Measurements from ENCODE around the gene ZNF563.

The ZNF563 gene

GRCh38 chr19:12294249-12295158 lies 38.9 kb downstream of the ZNF563 start, which contains the start of gene ZNF44:
TSS of gene ZNF44 (minus strand) at chr19:12294883. CDS start at chr19:12294694, 189 bp downstream.
- peak; percentile 92 for DNase-seq (ENCODE audit: low spot score)

DNA sequence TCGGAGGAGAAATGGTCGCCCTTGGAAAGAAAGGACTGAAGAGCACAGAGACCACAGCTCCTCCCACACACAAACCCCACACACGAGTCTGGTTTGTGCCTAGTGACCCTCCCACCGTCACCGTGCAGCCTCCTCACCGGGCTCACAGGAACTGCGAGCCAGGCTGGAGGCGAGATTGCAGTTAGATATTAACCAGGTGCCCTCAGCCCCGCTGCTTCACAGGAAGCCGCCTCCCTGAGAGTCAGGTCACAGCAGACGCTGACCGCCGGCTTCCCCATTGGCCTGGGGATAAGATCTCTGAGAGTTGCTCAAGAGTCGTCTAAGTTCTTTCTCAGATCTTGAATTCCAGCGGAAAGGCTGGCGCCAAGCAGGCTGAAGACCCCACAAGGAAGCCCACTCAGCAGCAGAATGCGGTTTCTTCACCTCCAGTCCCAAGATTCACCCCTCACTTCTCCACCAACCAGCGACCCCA lies 39.6 kb downstream of the ZNF563 start:
- peak; percentile 37 for DNase-seq (ENCODE audit: low spot score)

- DNase-seq (ENCODE audit: low spot score) = no peak
Observed at GRCh38 chr19:12289790-12290065, 43.7 kb downstream of the ZNF563 start.

GRCh38 chr19:12287958-12288500 lies 45.4 kb downstream of the ZNF563 start:
- DNase-seq (ENCODE audit: low spot score) = no peak

GRCh38 chr19:12284631-12285030 lies 48.8 kb downstream of the ZNF563 start:
- DNase-seq (ENCODE audit: low spot score) = no peak

DNA sequence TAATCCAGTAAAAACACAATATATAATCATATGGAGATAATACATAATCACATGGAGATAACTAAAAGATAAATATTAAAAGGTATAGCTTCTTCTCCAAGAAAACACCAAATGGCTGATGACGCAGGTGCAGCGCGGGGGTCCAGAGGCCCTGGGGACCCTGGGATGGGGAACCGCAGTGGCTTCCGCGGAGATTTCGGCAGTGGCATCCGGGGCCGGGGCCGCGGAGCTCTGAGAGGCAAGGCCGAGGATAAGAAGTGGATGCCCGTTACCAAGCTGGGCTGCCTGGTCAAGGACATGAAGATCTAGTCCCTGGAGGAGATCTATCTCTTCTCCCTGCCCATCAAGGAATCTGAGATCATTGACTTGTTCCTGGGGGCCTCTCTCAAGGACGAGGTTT lies 49.2 kb downstream of the ZNF563 start:
- DNase-seq (ENCODE audit: low spot score) = no peak

DNA sequence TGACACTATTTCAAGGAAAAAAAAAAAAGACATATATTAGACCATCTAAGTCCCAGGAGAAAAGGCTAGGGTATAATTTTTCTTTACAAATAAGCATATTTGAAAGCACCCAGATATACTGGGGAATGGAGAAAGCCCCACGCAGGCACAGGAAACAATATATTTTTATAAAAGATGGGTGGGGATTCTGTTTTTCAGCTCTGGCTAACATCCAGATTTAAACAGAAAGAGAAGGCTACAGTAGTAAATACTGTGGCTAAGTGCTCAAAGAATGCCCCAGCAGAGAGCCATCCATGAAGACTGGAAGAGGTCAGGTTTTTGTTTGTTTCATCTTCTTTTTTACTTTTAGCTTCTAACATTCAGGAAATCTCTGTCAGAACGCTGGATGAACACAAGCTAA lies 54.7 kb downstream of the ZNF563 start:
- no peak for DNase-seq (ENCODE audit: low spot score)

DNA sequence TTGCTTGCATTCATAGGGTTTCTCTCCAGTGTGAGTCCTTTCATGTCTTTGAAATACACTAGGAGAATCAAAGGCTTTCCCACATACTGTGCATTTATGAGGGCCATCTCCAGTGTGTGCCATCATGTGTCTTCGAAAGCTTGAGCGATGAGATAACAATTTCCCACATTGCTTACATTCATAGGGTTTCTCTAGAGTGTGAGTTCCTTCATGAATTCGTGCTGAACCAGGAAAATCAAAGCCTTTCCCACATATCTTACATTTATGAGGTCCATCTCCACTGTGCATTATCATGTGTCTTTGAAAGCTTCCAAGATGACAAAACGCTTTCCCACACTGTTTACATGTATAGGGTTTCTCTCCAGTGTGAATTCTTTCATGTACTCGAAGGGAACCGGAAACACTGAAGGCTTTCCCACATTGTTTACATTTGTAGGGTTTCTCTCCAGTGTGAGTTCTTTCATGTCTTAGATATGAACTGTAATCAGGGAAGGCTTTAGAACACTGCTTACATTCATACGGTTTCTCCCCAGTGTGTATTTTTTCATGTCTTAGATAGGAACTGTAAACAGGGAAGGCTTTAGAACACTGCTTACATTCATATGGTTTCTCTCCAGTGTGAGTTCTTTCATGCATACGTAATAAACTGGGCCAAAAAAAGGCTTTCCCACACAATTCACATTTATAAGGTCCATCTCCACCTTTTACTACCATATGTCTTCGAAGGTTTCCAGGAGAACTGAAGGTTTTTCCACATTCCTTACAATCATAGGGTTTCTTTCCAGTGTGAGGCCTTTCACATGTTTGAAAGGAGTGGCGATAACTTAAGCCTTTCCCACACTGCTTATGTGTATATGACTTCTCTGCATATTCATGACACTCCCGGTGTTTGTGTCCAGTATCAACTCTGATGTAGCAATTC lies 60.2 kb downstream of the ZNF563 start:
- no peak for DNase-seq (ENCODE audit: low spot score)

DNA sequence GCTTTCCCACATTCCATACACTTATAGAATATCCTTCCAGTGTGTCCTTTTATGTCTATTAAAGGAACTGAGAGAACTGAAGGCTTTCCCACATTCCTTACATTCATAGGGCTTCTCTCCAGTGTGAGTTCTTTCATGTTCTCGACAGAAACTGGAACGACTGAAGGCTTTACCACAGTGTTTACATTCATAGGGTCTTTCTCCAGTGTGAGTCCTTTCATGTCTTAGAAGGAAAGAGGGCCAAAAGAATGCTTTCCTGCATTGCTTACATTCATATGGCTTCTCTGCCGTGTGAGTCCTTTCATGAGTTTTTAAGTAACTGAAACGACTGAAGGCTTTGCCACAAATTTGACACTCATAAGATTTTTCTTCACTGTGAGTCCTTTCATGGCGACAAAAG lies 61.0 kb downstream of the ZNF563 start:
- DNase-seq (ENCODE audit: low spot score) = no peak

DNA sequence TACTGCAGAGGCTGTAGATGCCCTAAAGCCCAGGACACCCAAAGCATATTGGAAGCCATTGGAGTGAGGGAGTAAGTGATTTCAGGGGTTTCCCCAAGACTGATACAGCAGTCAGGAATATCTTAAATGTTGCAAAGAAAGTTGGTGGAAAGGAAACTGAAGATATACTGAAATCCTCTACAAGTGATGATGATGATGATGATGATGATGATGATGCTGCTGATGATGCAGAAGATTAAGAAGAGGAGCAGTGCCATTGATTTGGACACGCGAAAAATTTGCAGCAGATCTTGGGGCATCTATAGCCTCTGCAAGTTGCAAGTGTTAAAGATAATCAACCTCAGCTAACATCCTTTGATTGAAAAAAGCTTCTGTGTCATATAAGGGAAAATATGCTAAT lies 62.6 kb downstream of the ZNF563 start:
- no peak for DNase-seq (ENCODE audit: low spot score)

All from kidney capillary endothelial cell (primary cell).